Measurements from ENCODE around the gene PEX5. TPM values are rescaled to one million over a fixed set of nuclear protein-coding genes. Genes with fewer than 3 reads are reported as not detected.

PEX5 gene
- total and polyA plus RNA-seq, 8 donors, result 14.9 to 37.7 (median 28.8) TPM

DNA sequence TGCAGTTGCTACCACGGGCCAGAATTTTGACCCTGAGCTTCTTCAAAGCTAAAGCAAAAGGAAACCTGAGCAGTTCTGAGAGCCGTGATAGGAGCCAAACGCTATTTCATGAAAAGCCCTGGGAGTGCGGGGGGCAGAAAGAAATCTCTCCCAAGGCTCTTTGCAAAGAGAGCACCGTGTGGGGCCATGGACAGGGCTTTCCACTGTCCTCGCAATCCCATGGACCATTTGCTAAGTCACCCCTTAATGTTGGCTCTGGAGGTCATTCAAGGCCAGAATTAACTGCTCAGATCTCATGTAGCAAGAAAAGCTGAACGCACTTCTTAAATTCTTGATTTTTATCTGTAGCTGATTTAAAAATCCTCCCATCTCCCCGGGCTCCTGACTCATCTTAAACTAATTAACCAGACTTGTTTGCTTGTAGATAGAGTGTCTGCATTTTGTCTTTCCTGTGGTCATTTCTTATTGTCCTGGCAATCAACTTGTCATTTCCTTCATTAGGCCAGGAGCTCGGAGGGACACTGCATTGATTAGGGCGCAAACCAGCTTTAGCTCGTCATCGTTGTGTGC lies 34.5 kb upstream of the PEX5 start:
- Histone ChIP-seq H3K27ac (no peak overlapping the region), H3K27me3 (no peaks in the 10 kb centered on the region), H3K4me1 (no peaks in the 10 kb centered on the region), H3K9me3 (no peaks in the 10 kb centered on the region), H3K4me3 (no peak overlapping the region), H3K36me3 (peaks cover 0 to 11% (median 0%) of the 10 kb centered on the region in 3 donors)
- WGBS, 2 donors, result 82 to 83% methylated on average over 12 of the region's 12 CpGs
- FAIRE-seq, result no peak
- TF ChIP-seq CTCF (IDR thresholded peaks at IDR 0.05), result no peak
- ATAC-seq, result no peak
- DNase-seq, result no peak
- intact Hi-C loops (cut with DNase I), result no loop called here

DNA sequence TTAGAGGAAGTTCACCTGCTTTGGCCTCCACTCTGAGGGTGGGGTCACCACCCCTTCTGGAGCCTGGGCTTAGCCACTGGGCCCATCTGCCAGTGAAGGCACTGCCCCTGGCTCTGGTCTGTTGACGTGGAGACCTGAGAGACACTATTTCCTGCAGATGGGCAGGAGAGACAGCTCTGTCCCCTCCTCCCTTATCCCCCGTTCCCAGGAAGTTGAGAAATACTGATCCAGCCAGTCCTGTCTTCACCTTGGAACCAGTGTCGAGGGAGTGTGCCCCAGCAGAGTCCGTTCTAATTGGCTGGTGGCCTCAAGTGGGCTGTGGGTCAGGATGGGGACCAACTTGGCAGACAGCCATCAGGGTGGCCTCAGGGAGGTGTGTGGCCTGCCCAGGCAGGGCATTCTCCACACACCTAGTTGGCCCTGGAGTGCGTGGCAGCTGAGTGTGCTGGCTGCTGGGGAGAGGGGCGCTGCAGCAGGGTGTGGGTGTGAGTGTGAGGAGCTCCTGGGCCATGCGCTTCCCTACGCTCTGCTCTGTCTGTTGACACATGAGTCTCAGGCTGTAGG lies 33.9 kb upstream of the PEX5 start:
- peak overlapping the region in 1 of 4 donors; percentile 6 for H3K27ac ChIP-seq
- FAIRE-seq (no peak), ATAC-seq (peak in 3 of 4 donors; percentile 57 to 76 (median 60)), DNase-seq (peak in 1 of 6 donors; percentile 43)
- WGBS, 2 donors, result 79 to 82% methylated on average over 8 of the region's 8 CpGs
- peaks cover 0 to 11% (median 0%) of the 10 kb centered on the region in 3 donors for H3K36me3 ChIP-seq
- intact Hi-C loops (cut with DNase I), result no loop called here
- H3K9me3 ChIP-seq, result no peaks in the 10 kb centered on the region
- TF ChIP-seq CTCF (IDR thresholded peaks at IDR 0.05), result no peak
- no peak overlapping the region for H3K4me3 ChIP-seq
- H3K27me3 ChIP-seq, result no peaks in the 10 kb centered on the region
- H3K4me1 ChIP-seq, result no peaks in the 10 kb centered on the region

DNA sequence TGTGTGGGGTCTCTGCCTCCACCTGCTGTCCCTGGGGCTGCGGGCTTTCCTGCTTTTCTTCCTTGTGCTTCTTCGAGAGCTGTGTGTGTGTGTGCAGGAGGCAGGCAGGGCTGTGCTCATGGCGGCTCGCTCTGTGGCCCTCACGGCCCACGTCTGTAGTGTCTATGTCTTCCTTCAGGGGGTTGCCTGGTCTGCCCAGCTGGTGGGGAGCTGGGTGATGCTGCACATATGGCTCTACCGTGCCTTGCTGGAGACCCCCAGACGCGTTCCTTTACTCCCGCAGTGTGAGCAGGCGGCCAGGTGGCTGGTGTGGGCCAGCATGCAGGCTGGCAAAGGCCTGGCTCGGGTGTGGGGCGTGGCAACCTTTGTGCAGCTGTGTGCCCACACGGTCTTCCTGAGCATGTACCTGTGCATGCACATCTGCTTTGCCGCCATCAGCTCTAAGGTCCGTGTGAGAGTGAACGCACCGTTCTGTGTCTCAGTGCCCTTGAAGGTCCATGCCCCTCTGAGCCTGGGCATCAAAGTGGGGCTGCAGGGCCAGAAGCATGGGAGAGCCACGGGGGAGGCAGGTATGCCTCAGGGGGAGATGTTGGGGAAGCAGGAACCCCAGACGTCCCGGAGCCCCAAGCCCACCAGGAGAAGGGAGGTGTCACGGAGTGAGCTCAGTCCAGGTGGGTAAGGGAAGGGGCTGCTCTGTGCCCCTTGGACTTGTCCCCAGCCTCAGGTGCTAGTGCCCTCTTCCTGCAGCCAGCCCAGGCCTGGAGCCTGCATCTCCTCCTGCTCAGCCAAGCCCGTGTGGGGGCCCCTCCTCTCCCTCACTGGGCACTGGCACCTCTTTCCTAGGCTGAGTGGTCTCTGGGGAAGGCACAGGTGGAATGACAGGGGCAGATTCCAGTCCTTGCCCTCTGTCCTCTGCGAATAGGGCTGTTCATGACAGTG lies 33.0 kb upstream of the PEX5 start:
- H3K36me3 ChIP-seq, result peaks cover 0 to 5% (median 0%) of the 10 kb centered on the region in 3 donors
- H3K27ac ChIP-seq, result no peak overlapping the region
- FAIRE-seq (no peak), ATAC-seq (no peak), DNase-seq (peak in 1 of 6 donors; percentile 64)
- no peaks in the 10 kb centered on the region for H3K9me3 ChIP-seq
- H3K4me3 ChIP-seq, result no peak overlapping the region
- intact Hi-C loops (cut with DNase I), result no loop called here
- no peaks in the 10 kb centered on the region for H3K27me3 ChIP-seq
- 83 to 84% methylated on average over 22 to 24 of the region's 24 CpGs for WGBS, 2 donors
- no peak for TF ChIP-seq CTCF (IDR thresholded peaks at IDR 0.05)
- no peaks in the 10 kb centered on the region for H3K4me1 ChIP-seq

DNA sequence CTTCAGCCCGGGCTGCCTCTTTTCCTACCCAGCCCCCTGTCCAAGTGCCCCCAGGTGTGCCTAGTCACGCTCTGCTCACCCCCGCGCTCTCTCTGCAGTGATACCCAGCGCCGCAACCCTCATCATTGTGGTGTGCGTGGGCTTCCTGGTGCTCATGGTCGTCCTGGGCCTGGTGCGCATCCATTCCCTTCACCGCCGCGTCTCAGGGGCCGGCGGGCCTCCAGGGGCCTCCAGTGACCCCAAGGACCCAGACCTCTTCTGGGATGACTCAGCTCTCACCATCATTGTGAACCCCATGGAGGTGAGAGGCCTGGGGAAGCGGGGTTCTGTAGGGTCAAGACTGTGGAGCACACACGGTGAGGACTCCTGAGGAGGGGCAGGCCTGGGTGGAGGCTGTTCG lies 32.1 kb upstream of the PEX5 start:
- Histone ChIP-seq H3K27me3 (no peaks in the 10 kb centered on the region), H3K27ac (no peak overlapping the region), H3K9me3 (no peaks in the 10 kb centered on the region), H3K4me3 (no peak overlapping the region), H3K36me3 (peaks cover 0 to 5% (median 0%) of the 10 kb centered on the region in 3 donors), H3K4me1 (no peaks in the 10 kb centered on the region)
- TF ChIP-seq CTCF (IDR thresholded peaks at IDR 0.05), result no peak
- DNase-seq (no peak), FAIRE-seq (no peak), ATAC-seq (no peak)
- 89 to 91% methylated on average over 17 of the region's 17 CpGs for WGBS, 2 donors
- intact Hi-C loops (cut with DNase I), result no loop called here
